Smooth muscle cell (in vitro differentiated cells): ENCODE measurements around the gene METAP1D. TPM values are rescaled to one million over a fixed set of nuclear protein-coding genes. Genes with fewer than 3 reads are reported as not detected.

Experiments
- DNase-seq: peaks from one replicate; lab custom pipeline; 2025; ENCODE audit not compliant: unreplicated experiment; lab: John Stamatoyannopoulos, UW
- H2AFZ ChIP-seq: fragments of 200-600 bp; sonication (generic); 2 replicates; pipeline ENCODE4 v1.6.0; 2016; ENCODE audit warnings: antibody characterized with exemption, low read depth, mild to moderate bottlenecking
- H3F3A ChIP-seq: fragments of 200-600 bp; sonication (generic); 2 replicates; pipeline ENCODE4 v1.6.0; 2017; ENCODE audit warnings: antibody characterized with exemption, low read depth
- H3K27ac ChIP-seq: fragments of 200-600 bp; sonication (generic); 2 replicates; pipeline ENCODE4 v1.5.1; 2016; ENCODE audit warnings: low read depth, mild to moderate bottlenecking
- H3K27me3 ChIP-seq: fragments of 200-600 bp; sonication (generic); 2 replicates; pipeline ENCODE4 v1.6.1; 2016; ENCODE audit warnings: low read depth, mild to moderate bottlenecking
- H3K36me3 ChIP-seq: fragments of 200-600 bp; sonication (generic); 2 replicates; pipeline ENCODE4 v1.5.1; 2016; ENCODE audit warnings: low read depth
- H3K4me1 ChIP-seq: fragments of 200-600 bp; sonication (generic); 2 replicates; pipeline ENCODE4 v1.5.1; 2016; ENCODE audit warnings: low read depth
- H3K4me2 ChIP-seq: fragments of 200-600 bp; sonication (generic); 2 replicates; pipeline ENCODE4 v1.6.0; 2016; ENCODE audit warnings: mild to moderate bottlenecking
- H3K4me3 ChIP-seq: fragments of 200-600 bp; sonication (generic); 2 replicates; pipeline ENCODE4 v1.5.1; 2016; ENCODE audit warnings: mild to moderate bottlenecking
- H3K79me2 ChIP-seq: fragments of 200-600 bp; sonication (generic); 2 replicates; pipeline ENCODE4 v1.6.0; 2016; ENCODE audit warnings: low read depth, mild to moderate bottlenecking
- H3K9ac ChIP-seq: fragments of 200-600 bp; sonication (generic); 2 replicates; pipeline ENCODE4 v1.6.0; 2016; ENCODE audit warnings: low read depth
- H3K9me3 ChIP-seq: fragments of 200-600 bp; sonication (generic); replicated peaks from 2 replicates; pipeline ENCODE4 v1.5.1; 2016; ENCODE audit warnings: low read depth
- H4K20me1 ChIP-seq: fragments of 200-600 bp; sonication (generic); 2 replicates; pipeline ENCODE4 v1.6.0; 2016; ENCODE audit warnings: low read depth
- WGBS: methylation state at CpG from one replicate; pipeline ENCODE4 v1.1.7; 2016; ENCODE audit warnings: low lambda C conversion rate; 5-methylcytosine and 5-hydroxymethylcytosine counted together
- polyA plus RNA-seq: library from polyadenylated mRNA; unstranded; fragments of >200 nt; fragmentation: Nextera tagmentation; extraction: Ambion mirVana; gene quantifications from 2 replicates; pipeline ENCODE4 v1.2.1, GENCODE V29; 2016
- total RNA-seq: library from RNA; depleted of rRNA; stranded (reverse); fragments of >200 nt; gene quantifications from 2 replicates; pipeline ENCODE4 v1.2.3, GENCODE V29; 2014
- TF ChIP-seq, protein P1 (sequence below): fragments of 200-600 bp; sonication (generic); IDR thresholded peaks from 2 replicates; pipeline ENCODE4 v1.5.1; 2017; ENCODE audit warnings: borderline replicate concordance, mild to moderate bottlenecking, antibody characterized with exemption; ENCODE audit not compliant: insufficient read depth, poor library complexity, severe bottlenecking

Gene METAP1D
- total and polyA plus RNA-seq, 2 experiments from 2014 or later: 5.9 to 7.5 TPM

DNA sequence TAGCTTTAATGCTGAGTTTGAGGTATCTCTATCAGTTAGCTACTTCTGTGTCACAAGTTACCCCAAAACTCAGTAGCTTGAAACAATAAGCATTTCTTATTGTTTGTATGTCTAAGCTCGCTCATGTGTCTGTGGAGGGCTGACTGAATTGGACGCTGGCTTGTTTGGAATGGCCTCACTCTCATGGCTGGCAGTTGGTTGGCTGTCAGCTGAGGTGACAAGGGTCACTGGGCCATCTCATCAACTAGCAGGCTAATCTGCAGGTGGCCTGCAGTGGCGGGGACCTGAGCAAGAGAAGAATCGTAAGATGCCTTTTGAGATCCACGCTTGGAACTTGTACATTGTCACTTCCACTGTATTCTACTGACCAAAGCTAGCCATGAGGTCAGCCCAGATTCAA lies 116.4 kb downstream of the METAP1D start:
- TF ChIP-seq, protein P1, sequence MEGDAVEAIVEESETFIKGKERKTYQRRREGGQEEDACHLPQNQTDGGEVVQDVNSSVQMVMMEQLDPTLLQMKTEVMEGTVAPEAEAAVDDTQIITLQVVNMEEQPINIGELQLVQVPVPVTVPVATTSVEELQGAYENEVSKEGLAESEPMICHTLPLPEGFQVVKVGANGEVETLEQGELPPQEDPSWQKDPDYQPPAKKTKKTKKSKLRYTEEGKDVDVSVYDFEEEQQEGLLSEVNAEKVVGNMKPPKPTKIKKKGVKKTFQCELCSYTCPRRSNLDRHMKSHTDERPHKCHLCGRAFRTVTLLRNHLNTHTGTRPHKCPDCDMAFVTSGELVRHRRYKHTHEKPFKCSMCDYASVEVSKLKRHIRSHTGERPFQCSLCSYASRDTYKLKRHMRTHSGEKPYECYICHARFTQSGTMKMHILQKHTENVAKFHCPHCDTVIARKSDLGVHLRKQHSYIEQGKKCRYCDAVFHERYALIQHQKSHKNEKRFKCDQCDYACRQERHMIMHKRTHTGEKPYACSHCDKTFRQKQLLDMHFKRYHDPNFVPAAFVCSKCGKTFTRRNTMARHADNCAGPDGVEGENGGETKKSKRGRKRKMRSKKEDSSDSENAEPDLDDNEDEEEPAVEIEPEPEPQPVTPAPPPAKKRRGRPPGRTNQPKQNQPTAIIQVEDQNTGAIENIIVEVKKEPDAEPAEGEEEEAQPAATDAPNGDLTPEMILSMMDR: no peak
- Histone ChIP-seq H3K79me2 (no peaks in the 10 kb centered on the region), H4K20me1 (no peaks in the 10 kb centered on the region), H3K27ac (no peak overlapping the region), H3F3A (no peaks in the 10 kb centered on the region), H2AFZ (no peak overlapping the region), H3K9ac (no peak overlapping the region), H3K9me3 (no peaks in the 10 kb centered on the region), H3K4me1 (no peaks in the 10 kb centered on the region), H3K36me3 (no peaks in the 10 kb centered on the region), H3K27me3 (peaks cover 9% of the 10 kb centered on the region), H3K4me2 (no peak overlapping the region), H3K4me3 (no peak overlapping the region)
- 92% methylated on average over 5 of the region's 5 CpGs for WGBS
- DNase-seq: no peak

DNA sequence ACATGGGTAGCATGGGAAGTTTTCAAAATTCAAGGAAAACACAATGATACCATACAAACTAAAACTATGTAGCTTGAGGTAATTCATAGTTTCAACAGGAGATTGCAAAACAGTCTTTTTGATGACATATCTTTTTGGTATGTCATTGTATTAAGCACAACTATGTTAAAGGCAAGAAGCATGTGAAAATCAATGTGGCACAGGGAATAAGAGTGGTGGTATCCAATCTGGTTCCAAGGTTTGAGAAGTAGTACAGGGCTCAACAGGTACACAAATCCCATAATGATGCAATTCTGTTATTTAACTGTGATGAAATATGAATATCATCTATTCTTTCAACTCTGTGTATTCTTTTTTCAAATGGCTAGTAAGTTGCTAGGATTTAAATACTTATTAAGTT lies 119.3 kb downstream of the METAP1D start:
- Histone ChIP-seq H4K20me1 (no peaks in the 10 kb centered on the region), H3K4me3 (no peak overlapping the region), H3K79me2 (no peaks in the 10 kb centered on the region), H3K9me3 (no peaks in the 10 kb centered on the region), H2AFZ (no peak overlapping the region), H3K9ac (no peak overlapping the region), H3K4me1 (no peaks in the 10 kb centered on the region), H3K27ac (peak overlapping the region; percentile 58), H3F3A (no peaks in the 10 kb centered on the region), H3K27me3 (peaks cover 9% of the 10 kb centered on the region), H3K36me3 (no peaks in the 10 kb centered on the region), H3K4me2 (no peak overlapping the region)
- TF ChIP-seq, protein P1: no peak
- DNase-seq: no peak

GRCh38 chr2:172120118-172120517 lies 120.4 kb downstream of the METAP1D start:
- Histone ChIP-seq H3K36me3 (no peaks in the 10 kb centered on the region), H3K27ac (no peak overlapping the region), H3K4me1 (no peaks in the 10 kb centered on the region), H2AFZ (no peak overlapping the region), H3K4me2 (no peak overlapping the region), H3F3A (no peaks in the 10 kb centered on the region), H4K20me1 (no peaks in the 10 kb centered on the region), H3K4me3 (no peak overlapping the region), H3K9ac (no peak overlapping the region), H3K79me2 (no peaks in the 10 kb centered on the region), H3K27me3 (peaks cover 9% of the 10 kb centered on the region), H3K9me3 (no peaks in the 10 kb centered on the region)
- no peak for DNase-seq
- WGBS: 86% methylated on average over 2 of the region's 2 CpGs
- TF ChIP-seq, protein P1: no peak

GRCh38 chr2:172128484-172128883 lies 128.7 kb downstream of the METAP1D start:
- DNase-seq: no peak
- no peaks in the 10 kb centered on the region for H3K27me3 ChIP-seq
- H3K9me3 ChIP-seq: no peaks in the 10 kb centered on the region

More at GRCh38 chr2:172128484-172128883, 128.7 kb downstream of the METAP1D start:
- no peak overlapping the region for H2AFZ ChIP-seq
- no peaks in the 10 kb centered on the region for H4K20me1 ChIP-seq
- H3K36me3 ChIP-seq: no peaks in the 10 kb centered on the region
- H3K27ac ChIP-seq: no peak overlapping the region
- H3K4me2 ChIP-seq: no peak overlapping the region
- no peak overlapping the region for H3K9ac ChIP-seq
- TF ChIP-seq, protein P1: no peak
- H3K79me2 ChIP-seq: no peaks in the 10 kb centered on the region
- H3K4me1 ChIP-seq: peaks cover 13% of the 10 kb centered on the region
- no peak overlapping the region for H3K4me3 ChIP-seq
- H3F3A ChIP-seq: no peaks in the 10 kb centered on the region
